ENCODE data around the gene DUSP9.

DUSP9 gene

DNA sequence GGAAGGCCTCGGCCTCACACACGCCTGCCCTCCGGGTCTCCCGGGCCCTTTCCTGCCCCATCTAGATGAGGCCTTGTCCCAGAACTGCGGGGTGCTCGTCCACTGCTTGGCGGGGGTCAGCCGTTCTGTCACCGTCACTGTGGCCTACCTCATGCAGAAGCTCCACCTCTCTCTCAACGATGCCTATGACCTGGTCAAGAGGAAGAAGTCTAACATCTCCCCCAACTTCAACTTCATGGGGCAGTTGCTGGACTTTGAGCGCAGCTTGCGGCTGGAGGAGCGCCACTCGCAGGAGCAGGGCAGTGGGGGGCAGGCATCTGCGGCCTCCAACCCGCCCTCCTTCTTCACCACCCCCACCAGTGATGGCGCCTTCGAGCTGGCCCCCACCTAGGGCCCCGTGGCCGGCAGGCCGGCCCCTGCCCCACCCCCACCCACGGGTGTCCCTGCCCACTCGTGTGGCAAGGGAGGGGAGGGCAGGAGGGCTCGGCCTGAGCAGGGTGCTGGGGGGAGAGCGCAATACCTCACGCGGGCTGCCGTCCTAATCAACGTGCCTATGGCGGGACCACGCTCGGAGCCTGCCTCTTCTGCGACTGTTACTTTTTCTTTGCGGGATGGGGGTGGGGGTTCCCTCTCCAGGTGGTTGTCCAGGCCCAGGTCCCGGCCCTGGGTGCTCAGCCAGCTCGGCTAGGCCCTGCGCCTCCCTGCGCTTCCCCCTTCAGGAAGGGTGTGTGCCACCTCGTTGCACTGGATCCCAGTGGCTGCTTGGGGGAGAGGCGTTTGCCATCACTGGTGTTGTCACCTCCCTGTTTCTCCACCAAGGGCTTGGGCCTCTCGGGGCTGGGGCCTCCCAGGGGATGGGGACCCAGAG, 3.1 kb downstream of the DUSP9 start:
- H3K4me3 ChIP-seq (replicated peaks; ENCODE audit: low read depth, low read length), result no peak overlapping the region
- TF ChIP-seq, protein P1, sequence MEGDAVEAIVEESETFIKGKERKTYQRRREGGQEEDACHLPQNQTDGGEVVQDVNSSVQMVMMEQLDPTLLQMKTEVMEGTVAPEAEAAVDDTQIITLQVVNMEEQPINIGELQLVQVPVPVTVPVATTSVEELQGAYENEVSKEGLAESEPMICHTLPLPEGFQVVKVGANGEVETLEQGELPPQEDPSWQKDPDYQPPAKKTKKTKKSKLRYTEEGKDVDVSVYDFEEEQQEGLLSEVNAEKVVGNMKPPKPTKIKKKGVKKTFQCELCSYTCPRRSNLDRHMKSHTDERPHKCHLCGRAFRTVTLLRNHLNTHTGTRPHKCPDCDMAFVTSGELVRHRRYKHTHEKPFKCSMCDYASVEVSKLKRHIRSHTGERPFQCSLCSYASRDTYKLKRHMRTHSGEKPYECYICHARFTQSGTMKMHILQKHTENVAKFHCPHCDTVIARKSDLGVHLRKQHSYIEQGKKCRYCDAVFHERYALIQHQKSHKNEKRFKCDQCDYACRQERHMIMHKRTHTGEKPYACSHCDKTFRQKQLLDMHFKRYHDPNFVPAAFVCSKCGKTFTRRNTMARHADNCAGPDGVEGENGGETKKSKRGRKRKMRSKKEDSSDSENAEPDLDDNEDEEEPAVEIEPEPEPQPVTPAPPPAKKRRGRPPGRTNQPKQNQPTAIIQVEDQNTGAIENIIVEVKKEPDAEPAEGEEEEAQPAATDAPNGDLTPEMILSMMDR (IDR thresholded peaks at IDR 0.05; ENCODE audit: low read length, missing control alignments), result no peak
- no peak for DNase-seq (ENCODE audit: low read depth)

DNA sequence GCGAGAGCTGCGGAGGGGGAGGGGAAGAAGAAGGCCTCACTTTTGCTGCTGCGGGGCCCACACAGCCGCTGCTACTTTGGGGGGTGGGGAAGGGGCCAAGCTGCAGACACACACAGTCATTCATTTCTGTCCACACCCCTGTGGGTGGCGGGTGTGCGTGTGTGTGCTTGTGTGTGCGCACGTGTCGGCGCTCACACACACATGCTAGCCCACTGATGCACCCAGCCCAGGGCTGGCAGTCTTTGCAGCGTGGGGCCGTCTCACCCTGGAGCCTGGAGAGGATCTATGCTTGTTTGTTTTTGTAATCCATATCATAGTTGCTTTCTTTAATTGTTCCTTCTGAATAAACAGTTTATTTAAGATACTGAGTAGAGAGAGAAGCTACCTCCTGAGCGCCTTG, 4.0 kb downstream of the DUSP9 start:
- TF ChIP-seq, protein P1 (IDR thresholded peaks at IDR 0.05; ENCODE audit: low read length, missing control alignments), result no peak
- DNase-seq (ENCODE audit: low read depth), result no peak
- no peak overlapping the region for H3K4me3 ChIP-seq (replicated peaks; ENCODE audit: low read depth, low read length)

DNA sequence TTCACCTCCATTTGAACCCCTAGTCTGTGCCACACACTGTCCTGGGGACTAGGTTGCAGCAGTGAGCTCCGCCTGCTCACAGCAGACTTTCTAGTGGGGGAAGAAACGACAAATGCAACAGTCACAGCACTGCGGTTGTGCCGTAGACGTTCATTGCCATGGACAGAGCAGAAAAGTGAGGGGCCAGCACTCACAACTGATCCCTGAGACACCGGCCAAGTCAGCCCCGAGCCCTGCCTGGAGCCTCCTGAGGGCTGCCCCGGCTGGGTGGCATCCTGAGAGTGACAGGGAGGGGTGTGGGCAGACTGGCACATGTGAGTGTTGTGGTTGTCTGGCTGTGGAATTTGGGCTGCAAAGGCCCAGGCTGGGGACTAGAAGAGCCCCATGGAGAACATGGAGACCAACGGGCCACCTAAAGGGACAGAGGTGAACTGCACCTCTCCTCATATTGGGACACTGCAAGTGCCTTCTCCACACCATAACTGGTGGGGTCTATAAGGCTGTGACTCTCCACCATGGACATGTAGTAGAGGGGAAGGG, 4.6 kb downstream of the DUSP9 start:
- H3K4me3 ChIP-seq (replicated peaks; ENCODE audit: low read depth, low read length), result no peak overlapping the region
- DNase-seq (ENCODE audit: low read depth), result no peak
- TF ChIP-seq, protein P1 (IDR thresholded peaks at IDR 0.05; ENCODE audit: low read length, missing control alignments), result peak; percentile 21

DNA sequence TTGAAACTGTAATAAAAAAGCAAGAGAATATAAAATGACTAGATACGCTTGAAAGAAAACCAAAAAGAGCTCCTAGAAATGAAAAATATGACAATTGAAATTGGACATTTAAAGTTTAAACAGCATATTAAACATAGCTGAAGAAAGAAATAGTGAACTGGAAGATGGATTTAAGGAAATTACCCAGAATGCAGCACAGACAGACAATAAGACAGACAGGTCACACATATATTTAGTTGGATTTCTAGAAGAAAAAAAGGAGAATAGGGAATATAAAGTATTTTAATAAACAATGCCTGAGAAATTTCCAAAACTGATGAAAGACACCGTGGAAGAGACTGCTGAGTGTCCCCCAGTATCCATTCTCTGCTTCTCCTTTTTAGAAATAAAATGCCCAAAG, 6.6 kb downstream of the DUSP9 start:
- no peak overlapping the region for H3K4me3 ChIP-seq (replicated peaks; ENCODE audit: low read depth, low read length)
- no peak for DNase-seq (ENCODE audit: low read depth)
- TF ChIP-seq, protein P1 (IDR thresholded peaks at IDR 0.05; ENCODE audit: low read length, missing control alignments), result no peak

DNA sequence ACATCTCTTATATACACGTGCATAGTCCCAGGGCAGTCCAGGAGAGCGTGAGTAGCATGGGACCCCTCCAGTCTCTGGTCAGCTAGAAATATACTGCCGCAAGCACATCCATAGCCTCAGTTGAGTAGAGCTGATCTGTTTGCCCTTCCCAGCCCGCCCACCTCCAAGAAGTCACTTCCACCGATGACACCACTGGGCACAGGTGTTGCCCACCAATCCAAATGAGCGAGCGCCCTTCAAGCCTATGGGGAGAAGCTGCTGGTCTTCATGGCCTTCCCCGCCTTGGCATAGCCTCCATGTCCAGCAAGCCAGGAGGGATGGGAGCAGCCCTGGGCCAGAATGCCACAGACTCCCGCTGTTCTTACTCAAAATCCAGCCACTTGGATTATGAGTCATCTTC, 10.2 kb downstream of the DUSP9 start:
- TF ChIP-seq, protein P1 (IDR thresholded peaks at IDR 0.05; ENCODE audit: low read length, missing control alignments), result no peak
- no peak for DNase-seq (ENCODE audit: low read depth)
- no peak overlapping the region for H3K4me3 ChIP-seq (replicated peaks; ENCODE audit: low read depth, low read length)

DNA sequence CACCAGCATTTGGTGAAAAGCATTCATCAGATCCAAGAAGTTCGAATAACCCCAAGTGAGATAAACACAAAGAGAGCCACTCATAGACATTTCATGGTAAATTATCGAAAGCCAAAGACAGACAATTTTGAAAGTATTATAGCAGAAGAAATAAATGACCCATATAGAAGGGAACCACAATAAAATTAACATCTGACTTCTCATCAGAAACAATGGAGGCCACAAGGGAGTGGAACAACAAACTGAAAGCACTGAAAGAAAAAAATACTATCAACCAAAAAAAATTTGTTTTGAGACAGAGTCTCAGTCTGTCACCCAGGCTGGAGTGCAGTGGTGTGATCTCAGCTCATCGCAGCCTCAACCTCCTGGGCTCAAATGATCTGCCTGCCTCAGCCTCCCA, 12.3 kb downstream of the DUSP9 start:
- H3K4me3 ChIP-seq (replicated peaks; ENCODE audit: low read depth, low read length), result no peak overlapping the region
- TF ChIP-seq, protein P1 (IDR thresholded peaks at IDR 0.05; ENCODE audit: low read length, missing control alignments), result no peak
- no peak for DNase-seq (ENCODE audit: low read depth)

Data from fibroblast of pulmonary artery (primary cell).